NCI-H510A (cell line): ENCODE measurements around the gene SENP7.
A peak's percentile ranks its signal among the peaks of the same experiment; 100 is the strongest.
"Not testable (repeated sequence)": the region's sequence is repeated elsewhere in the genome, so short reads cannot be mapped to it uniquely, and the experiment has no call there.

ENCODE experiments used
- DNase-seq: peaks from one replicate; lab custom pipeline; 2025; lab: John Stamatoyannopoulos, UW

Gene SENP7, protein sequence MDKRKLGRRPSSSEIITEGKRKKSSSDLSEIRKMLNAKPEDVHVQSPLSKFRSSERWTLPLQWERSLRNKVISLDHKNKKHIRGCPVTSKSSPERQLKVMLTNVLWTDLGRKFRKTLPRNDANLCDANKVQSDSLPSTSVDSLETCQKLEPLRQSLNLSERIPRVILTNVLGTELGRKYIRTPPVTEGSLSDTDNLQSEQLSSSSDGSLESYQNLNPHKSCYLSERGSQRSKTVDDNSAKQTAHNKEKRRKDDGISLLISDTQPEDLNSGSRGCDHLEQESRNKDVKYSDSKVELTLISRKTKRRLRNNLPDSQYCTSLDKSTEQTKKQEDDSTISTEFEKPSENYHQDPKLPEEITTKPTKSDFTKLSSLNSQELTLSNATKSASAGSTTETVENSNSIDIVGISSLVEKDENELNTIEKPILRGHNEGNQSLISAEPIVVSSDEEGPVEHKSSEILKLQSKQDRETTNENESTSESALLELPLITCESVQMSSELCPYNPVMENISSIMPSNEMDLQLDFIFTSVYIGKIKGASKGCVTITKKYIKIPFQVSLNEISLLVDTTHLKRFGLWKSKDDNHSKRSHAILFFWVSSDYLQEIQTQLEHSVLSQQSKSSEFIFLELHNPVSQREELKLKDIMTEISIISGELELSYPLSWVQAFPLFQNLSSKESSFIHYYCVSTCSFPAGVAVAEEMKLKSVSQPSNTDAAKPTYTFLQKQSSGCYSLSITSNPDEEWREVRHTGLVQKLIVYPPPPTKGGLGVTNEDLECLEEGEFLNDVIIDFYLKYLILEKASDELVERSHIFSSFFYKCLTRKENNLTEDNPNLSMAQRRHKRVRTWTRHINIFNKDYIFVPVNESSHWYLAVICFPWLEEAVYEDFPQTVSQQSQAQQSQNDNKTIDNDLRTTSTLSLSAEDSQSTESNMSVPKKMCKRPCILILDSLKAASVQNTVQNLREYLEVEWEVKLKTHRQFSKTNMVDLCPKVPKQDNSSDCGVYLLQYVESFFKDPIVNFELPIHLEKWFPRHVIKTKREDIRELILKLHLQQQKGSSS

DNA sequence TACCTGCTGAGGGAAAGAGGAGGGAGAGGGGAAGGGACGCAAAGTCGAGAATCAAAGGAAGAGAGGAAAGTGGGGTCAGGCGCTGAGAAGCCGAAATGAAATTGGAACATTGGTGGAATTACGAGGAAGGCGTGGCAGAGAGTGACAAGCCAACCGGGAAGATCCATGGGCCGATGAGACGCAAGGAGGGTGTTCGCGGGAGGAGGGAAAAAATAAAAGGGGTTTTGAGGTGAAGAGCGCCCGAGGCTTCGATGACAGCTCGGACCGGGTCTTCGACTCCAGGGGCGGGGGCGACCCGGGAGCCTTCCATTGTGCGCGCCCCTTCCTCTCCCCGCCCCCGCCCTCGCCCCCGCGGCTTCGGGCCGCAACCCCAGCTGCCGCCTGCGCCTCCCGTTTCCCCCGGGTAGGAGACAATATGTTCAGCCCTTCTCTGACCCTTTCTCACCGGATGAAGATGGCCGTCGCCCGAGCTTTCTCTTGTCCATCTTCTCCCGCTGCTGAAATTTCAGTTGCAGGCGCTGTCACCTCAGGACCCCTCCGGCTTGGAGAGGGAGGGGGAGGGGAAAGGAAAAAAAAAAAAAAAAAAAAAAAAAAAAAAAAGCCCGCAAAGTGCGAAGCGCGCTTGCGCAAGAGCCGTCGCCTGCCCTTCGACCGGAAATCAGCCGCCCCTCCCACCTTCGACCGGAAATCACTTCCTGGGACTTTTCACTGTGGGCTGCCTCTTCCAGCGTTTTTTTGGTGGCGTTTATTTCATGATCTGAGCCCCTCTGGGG is at the start of gene SENP7:
TSS of gene SENP7 (minus strand) at position 567 of the 773 bp plus-strand sequence. CDS start at position 485, 82 bp downstream.
- peak; percentile 41 for DNase-seq

DNA sequence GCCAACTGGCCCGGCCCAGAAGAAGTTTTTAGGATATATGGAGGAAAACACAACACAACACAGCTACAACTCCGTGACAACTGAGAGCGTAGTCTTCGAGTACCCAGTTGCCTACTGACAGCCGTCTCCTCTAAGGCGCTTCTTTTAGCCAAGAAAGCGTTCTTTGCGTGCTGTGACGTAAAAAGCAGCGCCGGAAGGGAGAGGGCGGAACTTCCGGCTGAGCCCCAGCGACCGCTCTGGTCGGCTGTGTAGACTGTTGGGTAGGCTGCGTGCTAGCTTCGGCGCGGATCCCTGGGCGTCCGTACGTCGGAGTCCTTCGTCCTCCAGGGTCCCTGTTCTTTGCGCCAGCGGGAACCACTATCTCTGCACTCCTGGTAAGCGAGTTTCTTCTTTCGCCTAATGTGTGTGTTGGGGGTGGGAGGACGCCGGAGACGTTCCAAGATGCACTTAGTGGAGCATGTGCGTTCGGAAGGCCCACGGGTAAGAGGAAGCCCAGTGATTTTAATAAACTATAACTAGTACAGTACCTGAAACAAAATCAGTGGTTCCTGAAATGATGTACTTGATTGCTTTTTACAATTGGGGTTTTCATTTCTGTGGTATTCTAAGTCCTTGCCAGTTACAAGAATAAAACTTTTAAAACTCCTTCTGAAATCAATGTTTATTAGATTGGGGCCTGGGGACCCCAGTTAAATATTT is 48.8 kb upstream of the SENP7 start, which contains the start of gene TRMT10C:
TSS of gene TRMT10C (plus strand) at position 239 of the 699 bp plus-strand sequence. CDS start 2,914 bp downstream, outside the sequence.
- peak; percentile 57 for DNase-seq

DNA sequence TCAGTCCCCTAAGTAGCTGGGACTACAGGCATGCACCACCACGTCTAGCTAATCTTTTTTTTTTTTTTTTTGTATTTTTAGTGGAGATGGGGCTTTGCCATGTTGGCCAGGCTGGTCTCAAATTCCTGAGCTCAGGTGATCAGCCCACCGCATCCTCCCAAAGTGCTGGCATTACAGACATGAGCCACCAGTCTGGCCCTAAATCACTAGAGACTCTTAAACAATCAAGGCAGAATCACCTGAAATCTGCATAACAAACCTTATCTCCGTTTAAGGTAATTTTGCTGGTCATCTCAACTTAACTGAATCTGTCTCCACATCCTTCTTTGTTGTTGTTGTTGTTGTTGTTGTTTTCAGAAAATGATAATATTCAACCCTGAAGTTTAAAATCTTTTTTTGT is 43.1 kb upstream of the SENP7 start:
- DNase-seq, result no peak

DNA sequence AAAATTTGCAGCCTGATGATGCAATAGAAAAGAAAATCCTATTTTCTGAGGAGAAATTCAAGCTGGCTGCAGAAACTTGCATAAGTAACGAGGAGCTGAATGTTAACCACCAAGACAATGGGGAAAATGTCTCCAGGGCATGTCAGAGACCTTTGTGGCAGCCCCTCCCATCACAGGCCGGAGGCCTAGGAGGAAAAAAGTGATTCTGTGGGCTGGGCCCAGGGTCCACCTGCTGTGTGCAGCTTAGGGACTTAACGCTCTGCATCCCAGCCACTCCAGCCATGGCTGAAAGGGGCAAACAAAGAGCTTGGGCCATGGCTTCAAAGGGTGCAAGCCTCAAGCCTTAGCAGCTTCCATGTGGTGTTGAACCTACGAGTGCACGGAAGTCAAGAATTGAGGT is 40.4 kb upstream of the SENP7 start:
- not testable (repeated sequence) for DNase-seq

DNA sequence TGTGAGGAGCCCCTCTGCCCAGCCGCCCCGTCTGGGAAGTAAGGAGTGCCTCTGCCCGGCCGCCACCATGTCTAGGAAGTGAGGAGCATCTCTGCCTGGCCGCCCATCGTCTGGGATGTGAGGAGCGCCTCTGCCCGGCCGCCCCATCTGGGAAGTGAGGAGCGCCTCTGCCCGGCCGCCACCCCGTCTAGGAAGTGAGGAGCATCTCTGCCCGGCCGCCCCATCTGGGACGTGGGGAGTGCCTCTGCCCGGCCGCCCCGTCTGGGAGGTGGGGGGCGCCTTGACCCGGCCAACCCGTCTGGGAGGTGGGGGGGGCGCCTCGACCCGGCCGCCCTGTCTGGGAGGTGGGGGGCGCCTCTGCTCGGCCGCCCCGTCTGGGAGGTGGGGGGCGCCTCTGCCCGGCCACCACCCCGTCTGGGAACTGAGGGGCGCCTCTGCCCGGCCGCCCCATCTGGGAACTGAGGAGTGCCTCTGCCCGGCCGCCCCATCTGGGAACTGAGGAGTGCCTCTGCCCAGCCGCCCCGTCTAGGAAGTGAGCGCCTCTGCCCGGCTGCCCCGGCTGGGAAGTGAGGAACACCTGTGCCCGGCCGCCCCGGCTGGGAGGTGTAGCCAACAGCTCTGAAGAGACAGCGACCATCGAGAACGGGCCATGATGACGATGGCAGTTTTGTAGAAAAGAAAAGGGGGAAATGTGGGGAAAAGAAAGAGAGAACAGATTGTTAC is 38.5 kb upstream of the SENP7 start:
- DNase-seq, result not testable (repeated sequence)

DNA sequence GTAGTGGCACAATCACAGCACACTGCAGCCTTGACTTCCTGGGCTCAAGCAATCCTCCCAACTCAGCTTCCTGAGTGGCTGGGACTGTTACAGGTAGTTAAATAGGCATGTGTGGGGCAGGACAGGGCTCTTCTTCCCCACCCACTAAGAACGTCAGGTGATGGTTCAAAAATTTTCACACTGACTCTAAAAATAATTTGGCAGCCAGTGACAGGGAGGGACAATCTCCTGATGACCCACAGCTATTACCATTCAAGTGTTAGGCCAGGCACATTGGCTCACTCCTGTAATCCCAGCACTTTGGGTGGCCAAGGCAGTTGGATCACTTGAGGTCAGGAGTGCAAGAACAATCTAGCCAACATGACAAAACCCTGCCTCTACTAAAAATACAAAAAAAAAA is 36.5 kb upstream of the SENP7 start:
- DNase-seq, result no peak

DNA sequence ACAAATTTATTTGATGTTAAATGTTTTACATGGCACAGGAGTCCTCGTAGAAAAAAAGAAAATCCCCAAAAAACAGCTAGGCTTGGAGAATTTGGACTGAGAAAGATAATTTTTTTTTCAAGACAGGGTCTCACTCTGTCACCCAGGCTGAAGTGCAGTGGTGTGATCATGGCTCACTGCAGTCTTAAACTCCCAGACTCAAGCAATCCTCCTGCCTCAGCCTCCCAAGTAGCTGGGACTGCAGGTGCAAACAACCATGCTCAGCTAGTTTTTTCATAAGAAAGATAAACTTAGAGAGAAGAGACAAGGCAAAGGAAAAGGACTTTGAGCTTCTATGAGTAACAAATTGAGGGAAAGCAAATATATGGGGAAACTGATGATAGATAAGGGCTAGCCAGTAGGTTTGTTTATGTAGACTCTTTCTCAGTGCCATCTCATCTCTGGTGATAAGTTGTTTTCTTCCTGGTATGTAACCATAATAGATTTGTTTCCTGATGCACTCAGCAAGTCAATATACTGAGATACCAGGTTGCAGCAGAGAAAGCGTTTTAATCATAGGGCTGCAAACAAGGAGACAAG is 35.6 kb upstream of the SENP7 start:
- DNase-seq, result no peak

DNA sequence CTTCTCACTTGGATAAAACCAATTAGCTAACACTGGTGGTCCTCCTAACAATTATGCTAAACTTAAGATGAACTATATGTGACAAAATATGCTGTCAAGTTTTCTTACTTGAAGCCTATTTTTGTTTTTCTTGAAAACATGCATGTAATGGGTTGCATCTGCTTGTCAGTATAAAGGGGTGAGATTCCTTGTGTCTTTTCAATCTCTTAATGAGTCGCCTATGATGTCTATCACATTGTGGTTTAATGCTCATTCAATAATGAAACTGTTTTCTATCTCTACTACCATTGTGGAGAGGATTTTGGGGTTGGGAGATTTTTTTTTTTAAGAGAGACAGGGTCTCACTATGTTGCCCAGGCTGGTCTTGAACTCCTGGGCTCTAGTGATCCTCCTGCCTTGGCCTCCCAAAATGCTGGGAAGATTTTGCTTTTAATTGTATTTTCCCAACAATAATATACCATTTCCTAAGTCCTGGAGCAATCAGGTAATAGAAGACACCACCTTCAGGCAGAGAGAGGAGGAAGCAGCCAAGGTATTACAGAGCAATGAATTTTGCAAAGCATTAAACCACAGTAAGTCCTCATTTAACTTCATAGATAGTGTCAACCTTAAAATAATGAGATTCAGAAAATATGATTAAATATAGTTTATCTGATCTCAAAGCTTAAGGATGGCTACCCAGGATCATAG is 31.3 kb upstream of the SENP7 start:
- DNase-seq, result no peak

DNA sequence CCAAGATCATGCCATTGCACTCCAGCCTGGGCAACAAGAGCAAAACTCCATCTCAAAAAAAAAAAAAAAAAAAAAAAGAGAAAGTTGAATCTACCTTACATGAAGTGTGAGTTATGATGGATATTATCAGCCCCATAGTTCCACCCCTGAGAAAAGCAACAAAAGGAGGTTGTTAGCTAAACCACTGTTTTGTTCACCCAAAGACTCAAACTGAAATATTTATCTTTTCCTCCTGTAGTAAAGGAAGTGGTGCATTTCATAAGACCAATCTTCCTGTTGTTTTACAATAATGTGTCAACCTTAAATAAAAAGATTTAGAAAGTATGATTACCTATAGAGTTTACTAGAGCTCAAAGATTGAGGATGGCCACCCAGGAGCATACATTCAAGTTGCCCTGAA is 29.9 kb upstream of the SENP7 start:
- DNase-seq, result no peak

DNA sequence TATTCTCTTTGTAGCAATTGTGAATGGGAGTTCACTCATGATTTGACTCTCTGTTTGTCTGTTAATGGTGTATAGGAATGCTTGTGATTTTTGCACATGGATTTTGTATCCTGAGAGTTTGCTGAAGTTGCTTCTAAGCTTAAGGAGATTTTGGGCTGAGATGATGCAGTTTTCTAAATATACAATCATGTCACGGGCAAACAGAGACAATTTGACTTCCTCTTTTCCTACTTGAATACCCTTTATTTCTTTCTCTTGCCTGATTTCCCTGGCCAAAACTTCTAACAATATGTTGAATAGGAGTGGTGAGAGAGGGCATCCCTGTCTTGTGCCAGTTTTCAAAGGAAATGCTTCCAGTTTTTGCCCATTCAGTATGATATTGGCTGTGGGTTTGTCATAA is 23.9 kb upstream of the SENP7 start:
- DNase-seq, result not testable (repeated sequence)

DNA sequence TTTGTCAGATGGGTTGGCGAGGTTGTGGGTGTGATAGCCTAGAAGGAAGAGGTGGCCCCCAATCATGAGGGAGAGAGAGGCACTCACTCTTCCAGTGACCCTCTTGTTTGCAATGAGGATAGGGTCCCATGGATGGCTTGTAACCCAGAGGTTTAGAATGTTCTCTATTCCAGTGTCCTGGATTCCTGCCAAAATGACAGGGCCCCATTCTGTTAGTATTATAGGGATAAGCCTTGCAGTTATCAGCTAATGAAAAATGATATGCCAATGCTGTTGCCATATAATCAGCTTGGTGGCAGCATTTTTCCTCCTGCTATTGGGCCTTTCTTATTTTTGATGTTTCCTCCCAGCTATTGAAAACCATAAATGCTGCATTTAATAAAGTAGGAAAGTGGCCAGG is 23.3 kb upstream of the SENP7 start:
- DNase-seq, result no peak

DNA sequence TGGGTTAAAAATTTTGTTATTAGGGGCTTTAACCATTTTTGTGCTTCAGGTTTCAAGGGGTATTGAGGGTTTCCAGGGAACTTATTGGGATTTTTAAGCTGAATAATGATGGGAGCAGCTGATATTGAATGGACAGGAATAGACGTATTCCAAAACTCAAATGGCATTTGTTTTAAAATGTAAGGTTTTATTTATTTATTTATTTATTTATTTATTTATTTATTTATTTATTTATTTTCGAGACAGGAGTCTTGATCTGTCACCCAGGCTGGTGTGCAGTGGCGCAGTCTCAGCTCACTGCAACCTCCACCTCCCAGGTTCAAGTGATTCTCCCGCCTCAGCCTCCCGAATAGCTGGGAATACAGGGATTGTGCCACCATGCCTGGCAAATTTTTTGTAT is 22.2 kb upstream of the SENP7 start:
- DNase-seq, result no peak

DNA sequence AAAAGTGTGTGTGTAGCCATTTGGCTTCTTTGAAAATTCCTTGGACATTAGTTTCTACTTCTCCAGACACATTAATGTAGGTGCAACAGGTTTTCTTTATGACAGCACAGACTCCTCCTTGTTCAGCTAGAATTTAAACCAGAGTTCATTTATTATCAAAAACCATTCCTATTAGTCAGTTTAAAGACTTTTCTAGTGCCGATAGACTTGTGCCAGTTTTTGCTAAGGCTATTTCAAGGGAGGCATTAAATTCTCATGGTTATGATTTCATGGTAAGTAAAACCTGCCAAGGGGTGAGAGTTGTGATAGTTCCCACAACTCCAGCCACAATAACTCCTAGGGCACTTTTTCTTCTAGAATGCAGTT is 20.6 kb upstream of the SENP7 start:
- DNase-seq, result no peak

DNA sequence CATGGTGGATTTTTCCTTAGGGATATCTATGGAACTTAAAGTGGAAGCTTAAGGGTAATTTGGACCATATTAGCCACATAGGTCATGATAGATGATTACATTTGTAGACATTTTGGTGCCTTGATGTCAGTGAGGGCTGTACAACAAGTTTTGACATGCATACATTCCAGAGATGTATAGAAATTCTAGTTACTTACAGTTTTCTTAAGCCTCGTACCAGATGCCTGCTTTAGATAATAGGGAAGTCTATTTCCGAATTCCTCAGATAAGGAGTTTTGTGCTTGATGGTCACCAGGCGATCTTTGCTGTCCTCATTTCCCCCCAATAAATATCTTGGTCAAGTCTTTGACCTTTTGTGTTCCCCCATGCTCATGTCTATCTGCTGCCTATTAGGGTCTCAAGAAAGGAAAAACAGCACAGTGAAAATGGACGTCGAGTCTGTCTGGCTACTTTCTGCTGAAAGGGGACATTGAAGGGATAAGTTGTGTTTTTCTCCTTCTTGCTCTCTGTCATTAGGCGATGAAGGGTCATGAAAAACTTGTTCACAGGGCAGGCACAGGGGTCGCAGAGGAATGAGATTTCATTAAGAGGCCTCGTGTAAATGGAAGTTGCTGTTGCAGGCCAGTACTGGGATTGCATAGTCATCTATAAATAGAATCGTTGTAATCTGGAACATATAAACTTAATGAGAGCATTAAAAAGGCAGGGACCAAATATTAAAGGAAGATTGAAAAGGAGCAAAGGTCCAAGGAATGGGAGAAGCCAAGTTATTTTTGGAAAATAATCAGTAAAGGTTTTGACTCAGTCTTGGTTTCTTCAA is 20.0 kb upstream of the SENP7 start:
- no peak for DNase-seq

DNA sequence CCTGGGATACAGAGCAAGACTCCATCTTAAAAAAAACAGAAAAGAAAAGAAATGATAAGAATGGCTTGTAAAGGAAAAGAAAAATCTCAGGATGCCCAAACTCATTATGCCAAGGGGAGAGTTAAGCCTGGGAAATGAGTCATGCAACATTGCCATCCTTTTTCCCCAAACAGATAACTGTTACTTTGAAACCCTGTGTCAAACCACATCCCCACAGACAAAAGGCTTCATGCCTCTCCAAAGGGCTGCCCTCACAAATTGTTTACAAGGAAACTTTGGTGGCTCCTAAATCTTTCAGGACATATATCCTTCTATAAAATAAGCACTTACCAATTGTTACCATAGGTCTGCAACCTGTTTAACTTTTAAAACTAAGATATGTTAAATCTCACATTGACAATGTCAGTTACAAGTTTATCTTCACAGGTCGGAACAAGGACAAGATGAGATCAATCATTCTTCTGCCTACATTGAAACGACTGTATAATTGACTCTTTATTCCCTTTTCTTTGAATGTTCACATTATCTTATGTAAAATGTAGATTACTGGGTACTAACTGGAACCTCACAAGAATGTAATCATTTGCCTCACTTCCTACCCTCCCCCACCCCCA is 18.6 kb upstream of the SENP7 start:
- no peak for DNase-seq

DNA sequence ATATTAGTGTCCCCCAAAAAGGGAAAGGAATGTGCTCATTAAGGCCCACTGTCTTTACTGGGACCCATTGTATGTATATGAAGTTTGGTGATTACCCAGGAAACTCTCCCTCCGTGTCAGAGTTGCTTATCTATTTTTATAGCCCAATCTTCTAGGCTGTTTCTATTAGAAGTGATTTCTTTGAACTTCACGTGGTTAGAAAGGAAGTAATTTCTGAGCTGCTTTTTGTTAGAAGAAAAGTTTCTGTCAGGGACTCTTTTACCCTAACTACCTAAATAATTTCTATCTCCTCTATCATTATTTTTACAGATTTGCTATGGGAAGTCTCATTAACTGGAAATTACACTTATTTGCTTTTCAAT is 17.7 kb upstream of the SENP7 start:
- no peak for DNase-seq

DNA sequence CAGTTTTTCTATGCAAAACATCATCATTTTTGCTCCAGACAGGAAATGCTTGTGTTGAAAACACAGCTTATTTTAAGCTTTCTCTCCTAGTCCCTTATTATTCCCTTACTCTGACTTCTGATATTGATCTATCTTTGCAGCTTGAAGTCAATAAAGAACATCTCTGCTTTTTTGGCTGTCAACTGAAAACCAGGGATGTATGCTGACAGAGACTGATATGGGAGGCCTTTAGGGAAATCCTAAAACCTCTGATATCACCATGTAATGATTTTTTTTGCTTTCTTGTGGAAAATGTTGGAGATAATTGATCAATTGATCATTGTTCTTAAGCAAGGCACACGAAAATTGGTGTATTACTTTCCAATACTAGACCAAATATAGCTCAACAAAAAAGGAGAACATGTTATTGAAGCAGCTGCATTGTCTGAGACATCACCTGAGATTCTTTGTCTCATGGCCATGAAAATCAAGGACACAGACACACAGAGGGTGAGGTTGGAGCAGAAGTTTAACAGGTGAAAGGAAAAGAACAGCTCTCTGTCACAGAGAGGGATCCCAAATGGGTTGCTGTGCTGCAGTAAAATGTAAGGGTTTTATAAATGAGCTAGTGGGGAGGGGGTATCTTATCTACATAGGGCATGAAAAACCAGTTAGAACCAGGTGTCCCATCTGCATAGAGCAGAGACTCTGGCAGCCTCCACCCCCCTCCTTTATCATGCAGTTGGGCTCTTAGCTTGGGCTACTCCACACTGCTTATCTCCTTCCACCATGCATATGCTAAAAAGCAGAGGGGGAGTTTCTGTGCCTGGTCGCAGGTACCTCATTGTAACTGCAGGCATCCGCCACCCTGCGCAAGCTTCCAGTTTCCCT is 17.0 kb upstream of the SENP7 start:
- DNase-seq, result no peak
